ENCODE data around the gene TMEM163.

- TF ChIP-seq CTCF (IDR thresholded peaks at IDR 0.05; ENCODE audit: poor library complexity, severe bottlenecking) (no peak), REST (IDR thresholded peaks at IDR 0.05; ENCODE audit: borderline replicate concordance) (no peak), TAF1 (IDR thresholded peaks at IDR 0.05; ENCODE audit: low read depth) (no peak)
Observed at GRCh38 chr2:134454931-134455330, 263.9 kb downstream of the TMEM163 start.
